Fibroblast of skin of back (primary cell): ENCODE results near the gene PIK3C2G.
"Not testable (repeated sequence)": the region's sequence is repeated elsewhere in the genome, so short reads cannot be mapped to it uniquely, and the experiment has no call there.

Experiments
- DNase-seq: peaks from one replicate; pipeline ENCODE4 v3.0.0-alpha.2; 2013

Gene PIK3C2G

GRCh38 chr12:18653465-18653864 is 392.1 kb downstream of the PIK3C2G start:
- DNase-seq = no peak

DNA sequence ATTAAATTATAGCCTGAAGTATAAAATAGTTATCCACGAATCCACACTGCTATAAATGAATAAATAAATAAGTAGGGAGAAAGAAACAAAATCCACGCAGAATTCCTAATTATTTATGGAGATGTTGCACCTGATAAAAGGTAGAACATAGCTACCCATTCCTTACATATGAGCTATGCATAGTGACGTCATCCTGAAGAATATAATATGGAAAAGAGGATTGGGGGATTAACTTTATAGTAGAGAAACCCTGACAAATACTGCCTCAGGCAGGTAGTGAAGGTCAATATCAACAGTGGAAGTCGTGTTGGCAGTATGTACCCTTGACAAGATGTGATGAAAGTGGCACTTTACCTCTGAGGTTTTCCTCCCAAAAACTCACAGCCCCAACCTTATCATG is 394.0 kb downstream of the PIK3C2G start:
- DNase-seq = no peak

GRCh38 chr12:18658179-18658578 is 396.9 kb downstream of the PIK3C2G start:
- DNase-seq = no peak

- DNase-seq = no peak
Observed at GRCh38 chr12:18658829-18659228, 397.5 kb downstream of the PIK3C2G start.

GRCh38 chr12:18676141-18676540 is 414.8 kb downstream of the PIK3C2G start:
- no peak for DNase-seq

DNA sequence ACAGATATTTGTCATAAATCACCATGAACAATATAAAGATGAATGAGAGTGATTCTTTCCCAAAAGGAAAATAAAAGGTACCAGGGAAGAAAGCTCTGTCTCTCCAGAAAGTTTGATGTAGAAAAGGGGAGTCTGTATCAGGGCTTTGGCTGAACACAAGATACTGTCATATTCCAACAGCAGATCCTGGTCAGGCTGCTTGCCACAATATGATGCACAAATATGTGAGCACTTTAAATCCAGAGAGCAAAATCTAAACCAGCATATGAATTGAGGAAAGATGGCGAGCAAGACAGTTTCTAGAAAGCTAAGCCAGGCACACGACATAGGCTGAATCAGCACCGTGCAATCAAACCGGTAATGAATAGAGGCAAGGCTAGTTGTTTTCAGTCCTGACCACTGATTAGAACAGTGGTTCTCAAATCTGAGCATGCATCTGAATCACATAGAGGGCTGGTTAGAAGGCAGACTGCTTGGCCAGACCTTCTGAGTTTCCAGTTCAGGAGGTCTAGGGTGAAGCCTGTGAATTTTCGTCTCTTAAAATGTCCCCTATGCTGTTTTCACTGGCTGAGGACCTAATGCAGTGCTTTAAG is 415.8 kb downstream of the PIK3C2G start:
- no peak for DNase-seq

DNA sequence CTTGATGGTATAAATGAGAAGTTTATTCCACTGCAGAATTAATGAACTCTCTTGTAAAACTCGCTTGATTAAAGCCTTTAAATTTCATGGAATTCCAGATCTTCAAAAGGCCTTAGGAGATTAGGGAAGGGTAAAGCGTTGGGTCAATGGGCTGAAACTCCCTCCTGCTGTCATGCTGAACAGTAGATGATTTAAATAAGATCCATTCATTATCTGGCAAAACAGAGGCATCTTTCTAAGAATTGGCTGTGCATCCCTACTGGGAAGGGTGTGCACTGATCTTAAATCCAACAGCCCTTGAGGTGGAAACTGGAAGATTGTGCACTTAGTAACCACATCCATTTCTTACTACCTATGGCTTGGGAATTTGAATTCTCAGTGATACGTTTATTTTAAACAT is 420.5 kb downstream of the PIK3C2G start:
- DNase-seq = no peak

- peak; percentile 70 for DNase-seq
Observed at GRCh38 chr12:18683327-18684013, 422.2 kb downstream of the PIK3C2G start.

- DNase-seq = no peak
Observed at GRCh38 chr12:18684430-18684829, 423.1 kb downstream of the PIK3C2G start.

- no peak for DNase-seq
Observed at GRCh38 chr12:18689771-18690170, 428.5 kb downstream of the PIK3C2G start.

GRCh38 chr12:18690653-18691052 is 429.3 kb downstream of the PIK3C2G start:
- DNase-seq = peak; percentile 61

GRCh38 chr12:18693986-18694385 is 432.7 kb downstream of the PIK3C2G start:
- not testable (repeated sequence) for DNase-seq

DNA sequence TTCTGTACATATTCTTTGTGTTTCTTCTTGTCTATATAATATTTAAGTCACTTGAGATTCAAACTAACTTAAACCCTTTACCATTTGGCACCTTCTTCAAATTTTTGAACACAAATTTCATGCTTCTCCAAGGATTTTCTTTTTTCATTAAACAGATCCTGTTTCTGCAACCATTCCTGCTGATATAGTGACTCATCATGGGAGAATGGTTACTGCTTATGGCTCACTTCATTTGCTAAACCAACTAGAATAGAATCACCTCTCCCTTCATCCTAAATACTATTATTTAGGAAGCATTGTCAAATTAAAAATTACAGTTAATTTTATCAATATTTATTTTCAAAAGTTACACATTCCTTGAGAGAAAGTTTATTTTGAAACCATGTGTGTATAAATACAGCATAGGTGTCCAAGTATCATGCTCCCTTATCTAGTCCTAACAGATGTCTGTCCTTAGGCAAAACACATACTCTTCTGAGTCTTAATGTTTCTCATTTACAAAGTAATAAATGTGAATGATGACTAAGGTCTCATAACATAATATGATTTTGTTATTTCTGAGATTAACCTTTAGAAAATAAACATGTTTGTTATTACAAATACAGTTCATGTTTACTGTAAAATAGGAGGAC is 435.8 kb downstream of the PIK3C2G start:
- DNase-seq = peak; percentile 69
